HG03095 (cell line): ENCODE results near the gene GABRG3.

ENCODE experiments used
- ATAC-seq: cut with Tn5 transposase; IDR thresholded peaks from one replicate; pipeline ENCODE4 v1.9.1; 2021; ENCODE audit warnings: moderate library complexity; ENCODE audit not compliant: unreplicated experiment

The GABRG3 gene

GRCh38 chr15:26970712-26971210 is at the start of gene GABRG3:
TSS of gene GABRG3 (plus strand) at chr15:26971181.
- no peak for ATAC-seq

- ATAC-seq, result no peak
These were observed 49.5 kb upstream of the GABRG3 start for GRCh38 chr15:26921433-26921832.

GRCh38 chr15:26926081-26926480 is 44.9 kb upstream of the GABRG3 start:
- ATAC-seq, result no peak

GRCh38 chr15:26928051-26928450 is 42.9 kb upstream of the GABRG3 start:
- no peak for ATAC-seq

GRCh38 chr15:26929588-26929987 is 41.4 kb upstream of the GABRG3 start:
- no peak for ATAC-seq

- ATAC-seq, result no peak
These were observed 36.1 kb upstream of the GABRG3 start for GRCh38 chr15:26934848-26935247.

GRCh38 chr15:26935322-26935721 is 35.7 kb upstream of the GABRG3 start:
- no peak for ATAC-seq

GRCh38 chr15:26936502-26936901 is 34.5 kb upstream of the GABRG3 start:
- no peak for ATAC-seq

- ATAC-seq, result no peak
These were observed 33.8 kb upstream of the GABRG3 start for GRCh38 chr15:26937134-26937533.

GRCh38 chr15:26939398-26939797 is 31.6 kb upstream of the GABRG3 start:
- ATAC-seq, result no peak

- ATAC-seq, result no peak
These were observed 29.5 kb upstream of the GABRG3 start for GRCh38 chr15:26941489-26941888.

- ATAC-seq, result no peak
These were observed 27.1 kb upstream of the GABRG3 start for GRCh38 chr15:26943866-26944265.

- ATAC-seq, result no peak
These were observed 25.9 kb upstream of the GABRG3 start for GRCh38 chr15:26945046-26945445.

GRCh38 chr15:26950001-26950400 is 21.0 kb upstream of the GABRG3 start:
- no peak for ATAC-seq

- no peak for ATAC-seq
These were observed 16.6 kb upstream of the GABRG3 start for GRCh38 chr15:26954403-26954802.

GRCh38 chr15:26967719-26968269 is 3.2 kb upstream of the GABRG3 start:
- no peak for ATAC-seq

GRCh38 chr15:26968806-26969205 is 2.2 kb upstream of the GABRG3 start:
- ATAC-seq, result no peak

- ATAC-seq, result no peak
These were observed 464 bp downstream of the GABRG3 start for GRCh38 chr15:26971271-26972018.

- ATAC-seq, result no peak
These were observed 1.7 kb downstream of the GABRG3 start for GRCh38 chr15:26972636-26973035.

GRCh38 chr15:26974120-26974780 is 3.3 kb downstream of the GABRG3 start:
- ATAC-seq, result no peak

GRCh38 chr15:26981492-26981891 is 10.5 kb downstream of the GABRG3 start:
- ATAC-seq, result no peak

- ATAC-seq, result no peak
These were observed 12.8 kb downstream of the GABRG3 start for GRCh38 chr15:26983822-26984221.
